ENCODE measurements around the gene TOP1.
"Not testable (repeated sequence)": the region's sequence is repeated elsewhere in the genome, so short reads cannot be mapped to it uniquely, and the experiment has no call there.

The TOP1 gene

GRCh38 chr20:41125530-41126457 lies 97.2 kb downstream of the TOP1 start:
- DNase-seq (ENCODE audit: low read depth) = no peak
- TF ChIP-seq CTCF (IDR thresholded peaks at IDR 0.05; ENCODE audit: control insufficient read depth, extremely low read depth, insufficient read depth) = no peak
- H3K4me3 ChIP-seq (ENCODE audit: low read depth, low read length) = no peak overlapping the region

GRCh38 chr20:41126719-41127118 lies 98.1 kb downstream of the TOP1 start:
- H3K4me3 ChIP-seq (ENCODE audit: low read depth, low read length) = no peak overlapping the region
- DNase-seq (ENCODE audit: low read depth) = no peak
- no peak for TF ChIP-seq CTCF (IDR thresholded peaks at IDR 0.05; ENCODE audit: control insufficient read depth, extremely low read depth, insufficient read depth)

GRCh38 chr20:41128317-41128716 lies 99.7 kb downstream of the TOP1 start:
- H3K4me3 ChIP-seq (ENCODE audit: low read depth, low read length); DNase-seq (ENCODE audit: low read depth): not testable (repeated sequence)

- DNase-seq (ENCODE audit: low read depth) = no peak
- no peak overlapping the region for H3K4me3 ChIP-seq (ENCODE audit: low read depth, low read length)
- TF ChIP-seq CTCF (IDR thresholded peaks at IDR 0.05; ENCODE audit: control insufficient read depth, extremely low read depth, insufficient read depth) = no peak
Measured at GRCh38 chr20:41131594-41132387, 103.2 kb downstream of the TOP1 start.

- not testable (repeated sequence) for H3K4me3 ChIP-seq (ENCODE audit: low read depth, low read length); DNase-seq (ENCODE audit: low read depth)
Measured at GRCh38 chr20:41132388-41132775, 103.8 kb downstream of the TOP1 start.

- TF ChIP-seq CTCF (IDR thresholded peaks at IDR 0.05; ENCODE audit: control insufficient read depth, extremely low read depth, insufficient read depth) = no peak
- DNase-seq (ENCODE audit: low read depth) = no peak
- no peak overlapping the region for H3K4me3 ChIP-seq (ENCODE audit: low read depth, low read length)
Measured at GRCh38 chr20:41133709-41134361, 105.2 kb downstream of the TOP1 start.

- no peak overlapping the region for H3K4me3 ChIP-seq (ENCODE audit: low read depth, low read length)
- no peak for TF ChIP-seq CTCF (IDR thresholded peaks at IDR 0.05; ENCODE audit: control insufficient read depth, extremely low read depth, insufficient read depth)
- no peak for DNase-seq (ENCODE audit: low read depth)
Measured at GRCh38 chr20:41134362-41135186, 106.0 kb downstream of the TOP1 start.
